GM21825 (cell line): ENCODE results near the gene CCDC182.

Source experiments
- ATAC-seq: cut with Tn5 transposase; IDR thresholded peaks from one replicate; pipeline ENCODE4 v1.9.1; 2021; ENCODE audit warnings: mild to moderate bottlenecking, moderate library complexity; ENCODE audit not compliant: unreplicated experiment

The CCDC182 gene

GRCh38 chr17:57758654-57759053, 13.6 kb upstream of the CCDC182 start:
- no peak for ATAC-seq

DNA sequence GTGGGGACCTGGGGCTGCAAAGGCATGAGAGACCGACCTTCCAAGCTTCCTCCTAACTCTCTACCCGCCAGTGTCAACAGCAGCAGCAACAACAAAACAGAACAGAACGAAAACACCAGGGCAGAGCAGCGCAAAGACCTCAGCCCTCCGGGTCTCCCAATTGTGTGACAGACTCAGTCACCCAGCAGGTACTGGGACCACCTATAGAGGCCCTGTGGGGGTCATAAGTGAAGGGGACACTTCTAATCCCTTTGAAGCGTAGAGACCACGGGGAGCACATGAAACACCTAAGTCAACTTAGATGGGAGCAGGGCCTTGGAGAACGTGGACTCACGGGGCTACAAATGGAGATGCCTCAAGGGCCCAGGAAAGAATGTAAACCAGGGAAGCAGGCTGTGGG, 12.6 kb upstream of the CCDC182 start:
- ATAC-seq, result no peak

- no peak for ATAC-seq
Observed at GRCh38 chr17:57756951-57757350, 11.9 kb upstream of the CCDC182 start.

DNA sequence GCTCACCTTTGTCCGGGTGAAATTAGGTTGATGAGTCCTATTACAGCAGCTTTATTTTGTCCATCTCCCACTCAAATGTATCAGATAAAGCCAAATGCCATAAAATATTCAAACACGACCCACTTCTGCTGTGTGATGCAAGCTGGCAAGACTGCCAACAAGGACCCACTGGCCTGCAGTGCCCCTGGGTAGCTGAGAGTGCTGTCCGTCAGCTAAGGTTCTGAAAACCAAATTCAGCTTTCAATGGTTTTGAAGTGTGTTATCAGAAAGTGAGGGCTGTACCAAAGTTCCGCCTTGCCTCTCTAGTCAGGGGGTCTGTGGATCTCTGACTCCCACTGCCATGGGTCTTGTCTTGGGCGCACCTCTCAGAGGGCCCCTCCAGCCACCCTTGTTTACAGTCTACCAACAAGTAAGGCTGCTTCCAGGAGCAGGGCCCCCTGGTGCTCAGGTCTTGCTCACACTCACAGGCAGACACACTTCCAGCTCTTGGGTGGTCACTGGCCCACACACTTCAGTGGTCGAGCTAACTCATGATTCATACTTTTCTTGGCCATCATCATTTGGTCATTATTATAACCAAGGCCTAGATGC, 10.5 kb upstream of the CCDC182 start:
- no peak for ATAC-seq

- no peak for ATAC-seq
Observed at GRCh38 chr17:57752031-57752905, 7.2 kb upstream of the CCDC182 start.

DNA sequence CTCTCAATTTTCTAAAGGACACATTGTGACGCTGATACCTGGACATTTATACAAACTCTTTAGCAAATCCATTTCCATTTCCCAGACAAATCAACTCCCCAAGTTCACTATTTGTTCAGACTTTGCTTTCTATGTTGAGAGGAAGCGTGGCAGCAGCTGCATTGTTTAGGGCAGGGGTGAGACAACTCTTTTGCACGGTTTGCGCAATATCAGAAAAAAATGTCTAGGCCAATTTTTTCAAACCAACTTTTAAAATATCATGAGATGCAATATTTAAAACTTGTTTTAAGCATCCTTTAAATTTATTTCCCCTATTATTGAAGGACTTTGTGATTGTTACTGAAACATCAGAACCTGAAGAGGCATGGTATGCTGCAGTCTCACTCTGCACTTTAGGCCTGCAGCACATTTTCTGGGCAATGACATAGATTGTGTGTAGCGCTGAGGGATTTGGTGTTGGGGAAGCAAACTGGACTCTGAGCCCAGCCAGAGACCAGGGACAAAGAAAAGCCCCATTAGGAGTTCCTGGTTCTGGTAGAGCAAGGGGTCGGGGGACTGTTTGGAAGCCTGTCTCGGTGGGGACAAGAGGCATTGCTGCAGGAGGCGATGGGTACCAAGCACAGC, 6.4 kb upstream of the CCDC182 start:
- no peak for ATAC-seq

GRCh38 chr17:57750895-57751294, 5.8 kb upstream of the CCDC182 start:
- no peak for ATAC-seq

GRCh38 chr17:57750109-57750871, 5.2 kb upstream of the CCDC182 start:
- no peak for ATAC-seq

DNA sequence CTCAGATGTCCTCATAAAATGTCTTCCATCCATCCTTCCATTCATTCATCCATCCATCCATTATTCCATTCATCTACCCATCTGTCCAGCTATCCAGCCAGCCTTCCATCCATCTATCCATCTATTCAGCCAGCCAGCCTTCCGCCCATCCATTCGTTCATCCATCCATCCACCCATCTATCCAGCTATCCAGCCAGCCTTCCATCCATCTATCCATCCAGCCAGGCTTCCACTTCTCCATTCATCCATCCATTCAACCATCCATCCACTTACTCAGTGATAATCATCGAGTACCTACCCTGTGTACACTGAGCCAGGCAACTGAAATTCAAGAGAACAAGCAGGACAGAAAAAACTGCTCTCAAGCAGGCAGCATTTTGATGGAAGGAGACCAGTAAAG, 4.6 kb upstream of the CCDC182 start:
- no peak for ATAC-seq

DNA sequence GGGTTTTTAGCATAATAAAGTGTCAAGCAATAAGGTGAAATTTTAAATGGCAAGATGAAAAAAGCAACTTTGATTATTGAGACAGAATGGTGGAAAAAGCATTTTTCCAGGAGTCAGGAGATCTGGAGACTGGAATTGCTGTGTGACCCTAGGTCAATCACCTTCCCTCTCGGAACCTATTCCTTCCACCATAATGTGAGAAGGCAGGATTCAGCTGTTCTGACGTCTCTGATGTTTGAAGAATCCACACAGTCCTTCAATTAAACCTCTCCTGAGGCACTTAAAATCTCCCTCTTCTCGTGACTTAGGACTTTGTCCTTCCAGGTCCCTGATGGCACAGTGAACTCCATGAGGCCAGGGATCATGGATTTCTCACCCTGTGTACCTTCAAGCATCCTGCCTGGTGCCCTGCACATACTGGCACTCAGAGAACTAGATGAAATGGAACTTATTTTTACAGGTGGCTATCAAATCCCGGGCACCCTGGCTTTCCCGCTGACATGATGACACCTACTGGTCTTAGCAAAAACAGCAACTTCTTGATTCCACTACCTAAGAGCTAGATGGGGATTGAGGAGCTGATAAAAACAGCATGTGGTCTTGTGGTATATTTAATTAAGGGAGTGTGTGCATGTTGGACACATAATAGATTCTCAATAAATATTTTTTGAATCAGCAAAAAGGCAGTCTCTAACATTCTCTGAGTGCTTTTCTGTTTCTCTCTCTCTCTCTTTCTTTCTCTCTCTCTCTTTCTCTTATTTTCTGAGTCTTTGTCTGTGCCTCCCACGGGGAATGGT, 2.3 kb upstream of the CCDC182 start:
- ATAC-seq, result no peak

DNA sequence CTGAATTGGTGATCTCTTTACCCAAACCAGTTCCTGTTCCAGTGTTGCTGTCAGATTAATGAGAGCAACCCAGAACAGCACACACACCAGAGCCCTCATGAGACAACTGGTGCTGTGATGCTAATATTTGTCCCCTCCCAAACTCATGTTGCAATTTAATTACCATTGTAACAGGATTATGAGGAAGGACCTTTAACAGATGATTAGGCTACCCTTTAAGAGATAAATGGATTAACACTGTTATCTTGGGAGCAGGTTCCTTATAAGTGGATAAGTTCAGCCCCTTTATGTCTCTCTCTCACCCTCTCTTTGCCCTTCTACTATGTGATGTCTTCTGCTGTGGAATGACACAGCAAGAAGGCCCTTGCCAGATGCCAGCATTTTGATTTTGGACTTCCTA, 1.1 kb upstream of the CCDC182 start:
- no peak for ATAC-seq

GRCh38 chr17:57744195-57745170, 616 bp downstream of the CCDC182 start:
- ATAC-seq, result no peak

DNA sequence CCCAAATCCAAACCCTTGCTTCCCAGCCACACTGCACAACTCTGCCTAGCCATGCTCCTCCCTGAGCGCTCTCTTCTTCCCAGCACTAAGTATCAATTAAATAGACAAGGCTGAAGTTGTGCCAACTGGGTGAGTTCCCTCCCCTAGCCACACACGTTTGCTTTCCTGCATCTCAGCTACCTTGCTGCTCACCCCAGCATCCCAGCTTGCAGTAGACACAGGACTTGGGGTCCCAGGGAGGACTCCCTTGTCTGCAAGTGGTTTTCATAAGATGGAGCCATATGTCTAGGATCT, 4.9 kb downstream of the CCDC182 start:
- ATAC-seq, result no peak

GRCh38 chr17:57739402-57740234, 5.5 kb downstream of the CCDC182 start:
- ATAC-seq, result no peak

GRCh38 chr17:57737450-57737849, 7.6 kb downstream of the CCDC182 start:
- no peak for ATAC-seq

GRCh38 chr17:57735707-57736106, 9.4 kb downstream of the CCDC182 start:
- no peak for ATAC-seq

GRCh38 chr17:57735230-57735629, 9.9 kb downstream of the CCDC182 start:
- ATAC-seq, result no peak

DNA sequence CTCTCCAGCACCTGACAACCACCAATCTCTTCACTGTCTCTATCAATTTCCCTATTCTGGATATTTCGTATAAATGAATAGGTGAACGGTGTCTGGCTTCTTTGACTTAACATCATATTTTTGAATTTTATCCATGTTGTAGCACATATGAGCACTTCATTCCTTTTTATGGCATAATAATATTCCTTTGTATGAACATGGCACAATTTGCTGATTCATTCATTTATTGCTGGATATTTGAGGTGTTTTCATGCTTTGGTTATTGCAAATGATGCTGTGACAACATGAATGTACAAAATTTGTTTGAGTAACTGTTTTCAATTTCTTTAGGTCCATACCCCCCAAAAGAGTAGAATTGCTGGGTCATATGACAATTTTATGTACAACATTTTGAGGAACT, 12.0 kb downstream of the CCDC182 start:
- no peak for ATAC-seq

DNA sequence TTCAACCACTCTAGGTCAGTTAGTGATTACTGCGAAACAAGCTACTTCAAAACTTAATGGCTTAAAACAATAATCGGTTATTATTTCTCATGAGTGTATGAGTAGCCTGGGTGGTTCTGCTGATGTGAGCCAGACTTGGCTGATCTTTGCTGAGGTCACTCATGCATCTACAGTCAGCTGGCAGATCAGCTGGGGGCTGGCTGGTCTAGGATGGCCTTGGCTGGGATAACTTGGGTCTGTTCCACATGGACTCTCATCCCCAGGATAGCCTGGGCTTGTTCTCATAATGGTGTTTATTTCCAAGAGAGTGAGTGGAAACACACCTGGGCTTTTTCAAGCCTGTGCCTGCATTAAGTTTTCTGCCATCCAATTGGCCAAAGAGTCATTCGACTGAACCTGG, 13.0 kb downstream of the CCDC182 start:
- ATAC-seq, result no peak
